Heart right ventricle (tissue), 16 donors: ENCODE measurements around the gene CTBP2. TPM values are rescaled to one million over a fixed set of nuclear protein-coding genes. Genes with fewer than 3 reads are reported as not detected.

Experiments used
- ATAC-seq, 8 donors: fragments of 200-7000 bp; cut with Tn5 transposase; one replicate each; pipeline ENCODE4 v1.9.1; 2020; ENCODE audit warnings: mild to moderate bottlenecking in 8 of 8, moderate library complexity in 8 of 8, moderate number of reproducible peaks in 1 of 8
- DNase-seq, 2 donors: peaks; one replicate each; pipeline ENCODE4 v3.0.0-alpha.2; 2020
- H3K27ac ChIP-seq, 10 donors: fragments of 200-600 bp; sonication (generic) in 2 of 10; one replicate each; pipeline versions ENCODE4 v1.5.0 to v1.8.0; 2020 to 2022; ENCODE audit warnings: mild to moderate bottlenecking in 3 of 10
- H3K27me3 ChIP-seq, 7 donors: fragments of 200-600 bp; one replicate each; pipeline ENCODE4 v1.8.0; 2021 to 2022; ENCODE audit warnings: mild to moderate bottlenecking in 2 of 7
- H3K36me3 ChIP-seq, 9 donors: fragments of 200-600 bp; sonication (generic) in 1 of 9; one replicate each; pipeline versions ENCODE4 v1.5.0 to v1.8.0; 2020 to 2022; ENCODE audit warnings: mild to moderate bottlenecking in 2 of 9
- H3K4me1 ChIP-seq, 9 donors: fragments of 200-600 bp; sonication (generic) in 1 of 9; one replicate each; pipeline versions ENCODE4 v1.5.0 to v1.8.0; 2020 to 2022; ENCODE audit warnings: mild to moderate bottlenecking in 4 of 9
- H3K4me3 ChIP-seq, 10 donors: fragments of 200-600 bp; sonication (generic) in 2 of 10; one replicate each; pipeline versions ENCODE4 v1.5.0 to v1.8.0; 2020 to 2022; ENCODE audit warnings: mild to moderate bottlenecking in 7 of 10, moderate library complexity in 2 of 10
- H3K9me3 ChIP-seq, 11 donors: fragments of 200-600 bp in 10 of 11; sonication (generic) in 2 of 11; one replicate each; pipeline versions ENCODE4 v1.5.0 to v1.8.0; 2013 to 2022; ENCODE audit warnings: mild to moderate bottlenecking in 2 of 11, control low read depth in 1 of 11, moderate library complexity in 1 of 11
- WGBS, 2 donors: extraction: QIAGEN DNeasy Blood & Tissue Kit; methylation state at CpG; one replicate each; pipeline ENCODE4 v1.1.7; 2013; ENCODE audit warnings: inconsistent platforms in 1 of 2; 5-methylcytosine and 5-hydroxymethylcytosine counted together
- intact Hi-C, 10 donors: fragments of 100-400 bp; cut with DNase I; formaldehyde crosslinking; loops; one replicate each; pipeline versions ENCODE4 v1.11.1 to v1.14.2; 2022
- polyA plus RNA-seq, 2 donors: library from polyadenylated mRNA; stranded (reverse); fragments of 200-250 nt; gene quantifications; one replicate each; pipeline ENCODE4 v1.2.3, GENCODE V29; 2013
- total RNA-seq, 10 donors: library from RNA; stranded (reverse); fragmentation: NEBNext Ultra II Directional in 3 of 10; extraction: Animal tissue kit (Norgen Biotek cat#: 25700) in 3 of 10; gene quantifications; one replicate each; pipeline versions ENCODE4 v1.2.1 to v1.2.4, GENCODE V29; 2021 to 2023
- TF ChIP-seq, protein P1 (sequence below), 9 donors: fragments of 200-600 bp; sonication (generic) in 2 of 9; IDR thresholded peaks; one replicate each; pipeline versions ENCODE4 v1.5.0 to v1.8.0; 2021 to 2022; ENCODE audit warnings: antibody characterized with exemption in 9 of 9, mild to moderate bottlenecking in 5 of 9, moderate library complexity in 1 of 9
- donor health status: Arrhythmogenic right ventricular cardiomyopathy.
- donor health status: ischemic (EF 13 %, LVEDD 7.1; RV severe dilation, severe dysfunction).
- donor health status: healthy with polysubstance abuse.
- donor health status: DM: no; HTN: yes; CAD: no.
- donor health status: DM: no; HTN: no; CAD: no.
- donor health status: ischemic (EF 25% LVEDD 6.9; RV normal size, moderate dysfunction).
- donor health status: ischemic (EF 25% LVEDD 5.7; RV mildly dilated, moderate dysfunction).
- donor health status: healthy.
- donor health status: DM: yes; HTN: yes; CAD: no.
- donor health status: Ischemic cardiomyopathy.
- donor health status: ischemic (EF 35%, LVEDD 5.7; RV mildly dilated, moderate dysfunction).
- donor health status: nonischemic (EF 11% LVEDD 7.7; RV severe dilation, severe dysfunction).
- donor health status: DM: yes; HTN: yes; CAD: no.
- donor health status: PGD.
- donor health status: ischemic (EF 29% LVEDD 5.4; RV normal size, mild dysfunction).
- donor health status: nonischemic (EF 23%, LVEDD 6.1; RV moderate dilation, normal function).

CTBP2 gene
- total and polyA plus RNA-seq, 12 donors = 14.7 to 36.2 (median 26.0) TPM

GRCh38 chr10:125120053-125120710 lies 40.2 kb downstream of the CTBP2 start:
- TF ChIP-seq, protein P1, sequence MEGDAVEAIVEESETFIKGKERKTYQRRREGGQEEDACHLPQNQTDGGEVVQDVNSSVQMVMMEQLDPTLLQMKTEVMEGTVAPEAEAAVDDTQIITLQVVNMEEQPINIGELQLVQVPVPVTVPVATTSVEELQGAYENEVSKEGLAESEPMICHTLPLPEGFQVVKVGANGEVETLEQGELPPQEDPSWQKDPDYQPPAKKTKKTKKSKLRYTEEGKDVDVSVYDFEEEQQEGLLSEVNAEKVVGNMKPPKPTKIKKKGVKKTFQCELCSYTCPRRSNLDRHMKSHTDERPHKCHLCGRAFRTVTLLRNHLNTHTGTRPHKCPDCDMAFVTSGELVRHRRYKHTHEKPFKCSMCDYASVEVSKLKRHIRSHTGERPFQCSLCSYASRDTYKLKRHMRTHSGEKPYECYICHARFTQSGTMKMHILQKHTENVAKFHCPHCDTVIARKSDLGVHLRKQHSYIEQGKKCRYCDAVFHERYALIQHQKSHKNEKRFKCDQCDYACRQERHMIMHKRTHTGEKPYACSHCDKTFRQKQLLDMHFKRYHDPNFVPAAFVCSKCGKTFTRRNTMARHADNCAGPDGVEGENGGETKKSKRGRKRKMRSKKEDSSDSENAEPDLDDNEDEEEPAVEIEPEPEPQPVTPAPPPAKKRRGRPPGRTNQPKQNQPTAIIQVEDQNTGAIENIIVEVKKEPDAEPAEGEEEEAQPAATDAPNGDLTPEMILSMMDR (IDR thresholded peaks at IDR 0.05) = no peak
- Histone ChIP-seq H3K36me3 (peaks cover 0 to 13% (median 0%) of the 10 kb centered on the region in 9 donors), H3K27me3 (no peaks in the 10 kb centered on the region), H3K4me3 (no peak overlapping the region), H3K9me3 (no peaks in the 10 kb centered on the region), H3K4me1 (peaks cover 32 to 99% (median 90%) of the 10 kb centered on the region in 9 donors), H3K27ac (peak overlapping the region in 2 of 10 donors; percentile 8 to 22)
- 70 to 79% methylated on average over 11 of the region's 11 CpGs for WGBS, 2 donors
- intact Hi-C loops = loop anchor here in 4 of 10 donors (5.0 kb wide), 4 partner anchors 33 to 58 kb away; no protein-coding TSS in a partner anchor
- DNase-seq = no peak
- no peak for ATAC-seq

DNA sequence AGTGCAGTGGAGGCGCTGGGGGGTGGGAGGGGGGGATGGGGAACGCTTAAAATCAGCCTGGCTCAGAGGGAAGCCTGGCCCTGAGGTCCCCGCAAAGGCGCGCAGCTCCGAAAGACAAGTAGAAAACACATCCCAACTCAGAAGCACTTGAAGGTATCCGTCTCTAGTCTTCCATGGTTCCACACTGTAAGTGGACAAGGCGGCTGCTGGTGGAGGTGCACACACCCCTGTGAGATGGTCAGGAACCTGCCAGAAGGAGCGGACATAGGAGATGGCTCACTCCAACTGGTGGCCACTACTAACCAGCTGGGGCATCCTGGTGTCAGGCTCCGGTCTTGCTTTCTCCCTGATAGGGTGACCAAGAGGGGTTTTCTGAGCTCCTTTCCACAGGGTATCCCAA lies 41.7 kb downstream of the CTBP2 start:
- 88 to 93% methylated on average over 10 of the region's 10 CpGs for WGBS, 2 donors
- peaks cover 36 to 99% (median 83%) of the 10 kb centered on the region in 9 donors for H3K4me1 ChIP-seq
- DNase-seq = no peak

DNA sequence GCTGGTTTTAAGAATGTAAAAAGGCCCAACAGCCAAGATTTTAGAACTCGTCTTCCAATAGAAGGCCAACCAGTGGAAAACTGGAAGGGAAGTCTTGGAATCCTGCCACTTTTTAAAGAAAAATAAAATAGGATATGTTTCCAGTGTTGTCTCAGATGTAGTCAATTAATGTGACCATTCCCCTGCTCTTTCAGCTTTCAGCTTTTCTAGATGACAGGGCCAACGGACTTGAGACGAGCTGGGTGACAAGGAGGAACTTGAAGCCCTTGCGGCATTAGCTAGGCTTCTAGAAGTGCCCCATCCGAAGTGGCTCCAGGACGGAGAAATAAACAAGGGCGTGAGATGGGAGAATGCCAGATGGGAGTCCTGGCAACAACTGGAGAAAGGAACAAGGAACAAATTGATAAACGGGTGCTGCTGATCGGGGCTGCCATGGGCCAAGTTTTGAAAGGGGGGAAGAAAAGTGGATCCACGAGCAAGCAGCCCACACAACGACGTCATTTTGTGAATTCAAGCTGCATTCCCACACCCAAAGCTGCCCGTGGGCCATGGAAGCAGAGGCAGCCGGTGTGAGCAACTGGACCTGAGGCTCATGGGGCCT lies 42.3 kb downstream of the CTBP2 start:
- H3K4me1 ChIP-seq = peaks cover 35 to 99% (median 82%) of the 10 kb centered on the region in 9 donors
- DNase-seq = no peak
- peak overlapping the region in 9 of 10 donors; percentile 18 to 74 (median 61) for H3K27ac ChIP-seq
- intact Hi-C loops = loop anchor here in 2 of 10 donors (5.0 kb wide), 2 partner anchors 34 to 39 kb away; no protein-coding TSS in a partner anchor
- H3K4me3 ChIP-seq = no peak overlapping the region
- TF ChIP-seq, protein P1 (IDR thresholded peaks at IDR 0.05) = no peak
- peak; percentile 4 to 45 (median 20) for ATAC-seq
- H3K36me3 ChIP-seq = peaks cover 0 to 13% (median 0%) of the 10 kb centered on the region in 9 donors
- H3K9me3 ChIP-seq = no peaks in the 10 kb centered on the region
- H3K27me3 ChIP-seq = no peaks in the 10 kb centered on the region
- 20 to 26% methylated on average over 14 of the region's 14 CpGs for WGBS, 2 donors

More for the DNA sequence above, 41.7 kb downstream of the CTBP2 start:
- Histone ChIP-seq H3K27ac (peak overlapping the region in 8 of 10 donors; percentile 18 to 74 (median 61)), H3K9me3 (no peaks in the 10 kb centered on the region), H3K36me3 (peaks cover 0 to 13% (median 0%) of the 10 kb centered on the region in 9 donors), H3K4me3 (no peak overlapping the region), H3K27me3 (no peaks in the 10 kb centered on the region)
- TF ChIP-seq, protein P1 (IDR thresholded peaks at IDR 0.05) = no peak
- ATAC-seq = no peak
- intact Hi-C loops = loop anchor here in 2 of 10 donors (5.0 kb wide), 2 partner anchors 34 to 39 kb away; no protein-coding TSS in a partner anchor

DNA sequence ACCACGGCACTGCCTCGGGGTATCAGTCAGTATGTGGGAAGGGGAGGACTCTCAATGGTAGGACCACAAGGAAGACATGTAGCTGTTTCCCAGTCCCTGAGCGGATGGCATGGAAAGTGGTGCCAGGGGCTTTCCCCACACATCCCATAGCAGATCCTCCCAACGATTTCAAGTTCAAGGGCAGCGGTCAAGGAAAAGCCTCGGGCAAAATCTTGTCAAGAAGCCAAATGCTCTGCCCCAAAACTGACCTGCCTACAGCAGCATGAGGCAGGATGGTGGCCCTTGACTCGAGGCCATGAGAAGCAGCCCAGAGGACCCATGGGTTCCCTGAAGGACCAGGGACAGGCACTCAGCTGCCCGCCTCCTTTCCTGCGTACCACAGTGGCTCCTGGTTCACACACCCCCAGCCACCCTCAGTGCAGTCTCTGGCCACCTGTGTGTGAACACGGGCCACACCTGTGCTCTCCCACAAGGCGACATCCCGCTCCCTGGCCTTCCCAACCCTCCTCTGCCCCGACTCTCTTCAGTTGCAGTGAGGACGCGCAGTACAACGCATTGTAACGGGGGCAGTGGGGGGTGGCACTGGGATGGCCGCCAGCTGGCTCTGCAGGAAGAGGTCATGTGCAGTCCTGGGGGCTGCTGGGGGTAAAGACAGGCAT lies 43.6 kb downstream of the CTBP2 start:
- TF ChIP-seq, protein P1 (IDR thresholded peaks at IDR 0.05) = no peak
- intact Hi-C loops = loop anchor here in 2 of 10 donors (5.0 kb wide), 2 partner anchors 36 to 41 kb away; no protein-coding TSS in a partner anchor
- Histone ChIP-seq H3K9me3 (no peaks in the 10 kb centered on the region), H3K27me3 (no peaks in the 10 kb centered on the region), H3K4me3 (no peak overlapping the region), H3K36me3 (peaks cover 0 to 5% (median 0%) of the 10 kb centered on the region in 9 donors), H3K4me1 (peaks cover 33 to 99% (median 82%) of the 10 kb centered on the region in 9 donors), H3K27ac (peak overlapping the region in 3 of 10 donors; percentile 57 to 74 (median 72))
- ATAC-seq (peak in 2 of 8 donors; percentile 15 to 36), DNase-seq (no peak)
- WGBS, 2 donors = 73 to 78% methylated on average over 18 of the region's 18 CpGs
